Esophagus muscularis mucosa (tissue), 4 donors: ENCODE results near the gene CSAD.

ENCODE experiments used
- CTCF ChIP-seq, 3 experiments: fragments of 200-600 bp in 2 of 3; fragments of 450-650 bp in 1 of 3; sonication (generic) in 2 of 3; IDR thresholded peaks; one replicate each; pipeline ENCODE4 v1.5.1; 2017 to 2019; ENCODE audit warnings: antibody characterized with exemption in 3 of 3, mild to moderate bottlenecking in 2 of 3, moderate library complexity in 1 of 3
- EP300 ChIP-seq: sonication (generic); formaldehyde crosslinking; IDR thresholded peaks from one replicate; pipeline ENCODE4 v1.6.1; 2017; ENCODE audit warnings: antibody characterized with exemption
- POLR2A ChIP-seq: fragments of 450-650 bp; IDR thresholded peaks from one replicate; pipeline ENCODE4 v1.6.1; 2017; ENCODE audit warnings: antibody characterized with exemption, moderate library complexity, mild to moderate bottlenecking, low read depth

DNA sequence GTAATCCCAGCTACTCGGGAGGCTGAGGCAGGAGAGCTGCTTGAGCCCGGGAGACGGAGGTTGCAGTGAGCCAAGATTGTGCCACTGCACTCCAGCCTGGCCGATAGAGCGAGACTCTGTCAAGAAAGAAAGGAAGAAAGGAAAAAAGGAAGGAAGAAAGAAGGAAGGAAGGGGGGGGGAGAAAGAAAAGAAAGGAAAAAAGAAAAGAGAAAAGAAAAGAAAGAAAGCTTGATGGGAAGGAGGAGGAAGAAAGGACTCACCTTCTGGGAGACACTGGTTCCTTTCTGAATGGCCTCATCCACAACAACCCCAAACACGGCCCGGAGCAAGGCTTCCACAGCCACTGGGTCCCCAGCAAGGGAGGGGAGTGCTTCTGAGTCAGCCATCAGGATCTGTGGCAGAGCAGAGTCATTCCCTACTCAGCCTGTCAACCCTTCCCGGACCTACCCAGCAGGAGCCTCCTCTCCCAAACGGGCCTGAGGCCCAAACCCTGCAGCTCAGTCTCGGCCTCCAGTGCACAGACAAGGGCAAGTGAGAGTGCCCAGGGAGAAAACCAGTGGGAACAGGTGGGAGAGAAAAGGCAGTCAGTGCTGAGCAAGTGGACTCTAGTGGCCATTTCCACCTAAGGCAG is 7.5 kb downstream of the CSAD start:
- no peak for TF ChIP-seq CTCF (IDR thresholded peaks at IDR 0.05)
- TF ChIP-seq POLR2A, result no peak
- no peak for TF ChIP-seq EP300
